Testis (tissue), 3 donors: Measurements from ENCODE around the gene CORO1C. TPM values are rescaled to one million over a fixed set of nuclear protein-coding genes. Genes with fewer than 3 reads are reported as not detected.

ENCODE experiments used
- DNase-seq: peaks from one replicate; pipeline ENCODE4 v3.0.0-alpha.2; 2019
- H3K27ac ChIP-seq, 2 donors: fragments of 200-600 bp; sonication (generic); one replicate each; pipeline ENCODE4 v1.5.1; 2019
- H3K27me3 ChIP-seq: fragments of 200-600 bp; sonication (generic); one replicate; pipeline ENCODE4 v1.5.1; 2019
- H3K36me3 ChIP-seq: fragments of 200-600 bp; sonication (generic); one replicate; pipeline ENCODE4 v1.5.1; 2017; ENCODE audit warnings: low read depth; ENCODE audit errors: missing control alignments
- H3K4me1 ChIP-seq: fragments of 200-600 bp; sonication (generic); one replicate; pipeline ENCODE4 v1.5.1; 2019
- H3K4me3 ChIP-seq, 2 donors: fragments of 200-600 bp; sonication (generic); one replicate each; pipeline ENCODE4 v1.5.1; 2017 to 2019
- H3K9me3 ChIP-seq: fragments of 200-600 bp; sonication (generic); one replicate; pipeline ENCODE4 v1.5.1; 2017
- CTCF ChIP-seq, 3 experiments: fragments of 450-650 bp in 2 of 3; fragments of 200-600 bp in 1 of 3; sonication (generic) in 1 of 3; IDR thresholded peaks; one replicate each; pipeline ENCODE4 v1.5.1; 2016 to 2019; ENCODE audit warnings: antibody characterized with exemption in 3 of 3, mild to moderate bottlenecking in 2 of 3, moderate library complexity in 1 of 3
- POLR2A ChIP-seq: fragments of 450-650 bp; IDR thresholded peaks from one replicate; pipeline ENCODE4 v1.6.1; 2017; ENCODE audit warnings: antibody characterized with exemption, mild to moderate bottlenecking, moderate library complexity
- WGBS, 2 donors: methylation state at CpG; one replicate each; pipeline ENCODE4 v1.1.5; 2018; 5-methylcytosine and 5-hydroxymethylcytosine counted together
- intact Hi-C: fragments of 100-400 bp; cut with DNase I; formaldehyde crosslinking; loops from one replicate; pipeline ENCODE4 v1.15.1; 2023; ENCODE audit warnings: low total_unique reads
- polyA plus RNA-seq: library from polyadenylated mRNA; stranded (reverse); fragments of 350-450 nt; fragmentation: Illumina TruSeq; extraction: RNeasy Lipid Tissue Mini Kit (QIAGEN cat#74804); gene quantifications from one replicate; pipeline ENCODE4 v1.2.3, GENCODE V29; 2014; ENCODE audit warnings: low read depth, low replicate concordance; ENCODE audit not compliant: insufficient read depth
- total RNA-seq, 2 donors: library from RNA; depleted of rRNA; stranded (reverse); fragments of >200 nt; gene quantifications; one replicate each; pipeline ENCODE4 v1.2.3, GENCODE V29; 2016

Gene CORO1C
- total and polyA plus RNA-seq, 3 donors from 2014 or later: 57.2 to 73.4 (median 70.2) TPM

- 48 to 71% methylated on average over 4 to 11 of the region's 11 CpGs for WGBS, 2 donors
- DNase-seq: no peak
Observed at GRCh38 chr12:108770269-108770829, 39.0 kb upstream of the CORO1C start.

GRCh38 chr12:108768591-108769500 is 37.5 kb upstream of the CORO1C start:
- TF ChIP-seq POLR2A (no peak), CTCF (IDR thresholded peaks at IDR 0.05) (no peak)
- peaks cover 37% of the 10 kb centered on the region for H3K4me1 ChIP-seq
- H3K9me3 ChIP-seq: no peaks in the 10 kb centered on the region
- WGBS, 2 donors: 39 to 67% methylated on average over 3 to 40 of the region's 40 CpGs
- H3K4me3 ChIP-seq: peak overlapping the region in 1 of 2 donors; percentile 32
- no peaks in the 10 kb centered on the region for H3K27me3 ChIP-seq
- intact Hi-C loops: no loop called here
- no peak for DNase-seq
- no peaks in the 10 kb centered on the region for H3K36me3 ChIP-seq
- no peak overlapping the region for H3K27ac ChIP-seq

More at GRCh38 chr12:108770269-108770829, 39.0 kb upstream of the CORO1C start:
- H3K27ac ChIP-seq: no peak overlapping the region
- no peaks in the 10 kb centered on the region for H3K9me3 ChIP-seq
- peaks cover 41% of the 10 kb centered on the region for H3K4me1 ChIP-seq
- H3K27me3 ChIP-seq: no peaks in the 10 kb centered on the region
- no peak overlapping the region for H3K4me3 ChIP-seq
- intact Hi-C loops: no loop called here
- H3K36me3 ChIP-seq: no peaks in the 10 kb centered on the region
- TF ChIP-seq CTCF (IDR thresholded peaks at IDR 0.05): no peak
- TF ChIP-seq POLR2A: no peak

- Histone ChIP-seq H3K4me3 (no peak overlapping the region), H3K36me3 (no peaks in the 10 kb centered on the region), H3K9me3 (no peaks in the 10 kb centered on the region), H3K27me3 (no peaks in the 10 kb centered on the region), H3K27ac (no peak overlapping the region), H3K4me1 (peaks cover 20% of the 10 kb centered on the region)
- TF ChIP-seq CTCF (IDR thresholded peaks at IDR 0.05) (no peak), POLR2A (no peak)
- intact Hi-C loops: no loop called here
- no peak for DNase-seq
- 93 to 99% methylated on average over 6 of the region's 6 CpGs for WGBS, 2 donors
Observed at GRCh38 chr12:108766294-108766693, 35.0 kb upstream of the CORO1C start.

GRCh38 chr12:108765289-108765764 is 34.0 kb upstream of the CORO1C start:
- intact Hi-C loops: no loop called here
- H3K36me3 ChIP-seq: no peaks in the 10 kb centered on the region
- TF ChIP-seq POLR2A (no peak), CTCF (IDR thresholded peaks at IDR 0.05) (no peak)
- no peaks in the 10 kb centered on the region for H3K9me3 ChIP-seq
- WGBS, 2 donors: 43 to 54% methylated on average over 10 of the region's 10 CpGs
- H3K4me1 ChIP-seq: peaks cover 19% of the 10 kb centered on the region
- DNase-seq: peak; percentile 58
- no peak overlapping the region for H3K27ac ChIP-seq
- H3K27me3 ChIP-seq: no peaks in the 10 kb centered on the region
- H3K4me3 ChIP-seq: no peak overlapping the region
